Osteocyte (in vitro differentiated cells): ENCODE measurements around the gene TSC22D1. TPM values are rescaled to one million over a fixed set of nuclear protein-coding genes. Genes with fewer than 3 reads are reported as not detected.

Experiments
- DNase-seq: peaks from one replicate; pipeline ENCODE4 v3.0.0; 2021; ENCODE audit warnings: mixed read lengths; ENCODE audit not compliant: unreplicated experiment; ENCODE audit errors: extremely low spot score
- H3K27ac Mint-ChIP-seq: one replicate; pipeline ENCODE4 v1.8.0; 2021; ENCODE audit warnings: mild to moderate bottlenecking, mixed read lengths; ENCODE audit not compliant: unreplicated experiment
- H3K27me3 Mint-ChIP-seq: one replicate; pipeline ENCODE4 v1.8.0; 2021; ENCODE audit warnings: mixed read lengths; ENCODE audit not compliant: unreplicated experiment
- H3K36me3 Mint-ChIP-seq: one replicate; pipeline ENCODE4 v1.8.0; 2021; ENCODE audit warnings: mixed read lengths; ENCODE audit not compliant: unreplicated experiment
- H3K4me1 Mint-ChIP-seq: one replicate; pipeline ENCODE4 v1.8.0; 2021; ENCODE audit warnings: mixed read lengths; ENCODE audit not compliant: unreplicated experiment
- H3K4me3 Mint-ChIP-seq: one replicate; pipeline ENCODE4 v1.8.0; 2021; ENCODE audit warnings: mild to moderate bottlenecking, moderate library complexity, mixed read lengths; ENCODE audit not compliant: unreplicated experiment
- H3K9me3 Mint-ChIP-seq: one replicate; pipeline ENCODE4 v1.8.0; 2021; ENCODE audit warnings: mixed read lengths; ENCODE audit not compliant: unreplicated experiment
- total RNA-seq: library from RNA; stranded (reverse); gene quantifications from 2 replicates; pipeline ENCODE4 v1.2.1, GENCODE V29; 2021
- TF ChIP-seq, protein P1 (sequence below): fragments of 200-600 bp; sonication (generic); IDR thresholded peaks from 2 replicates; pipeline ENCODE4 v1.5.0; 2021; ENCODE audit warnings: antibody characterized with exemption, mild to moderate bottlenecking, moderate library complexity

The TSC22D1 gene
- total RNA-seq, 1 donor from 2014 or later, result 118 TPM

- TF ChIP-seq, protein P1, sequence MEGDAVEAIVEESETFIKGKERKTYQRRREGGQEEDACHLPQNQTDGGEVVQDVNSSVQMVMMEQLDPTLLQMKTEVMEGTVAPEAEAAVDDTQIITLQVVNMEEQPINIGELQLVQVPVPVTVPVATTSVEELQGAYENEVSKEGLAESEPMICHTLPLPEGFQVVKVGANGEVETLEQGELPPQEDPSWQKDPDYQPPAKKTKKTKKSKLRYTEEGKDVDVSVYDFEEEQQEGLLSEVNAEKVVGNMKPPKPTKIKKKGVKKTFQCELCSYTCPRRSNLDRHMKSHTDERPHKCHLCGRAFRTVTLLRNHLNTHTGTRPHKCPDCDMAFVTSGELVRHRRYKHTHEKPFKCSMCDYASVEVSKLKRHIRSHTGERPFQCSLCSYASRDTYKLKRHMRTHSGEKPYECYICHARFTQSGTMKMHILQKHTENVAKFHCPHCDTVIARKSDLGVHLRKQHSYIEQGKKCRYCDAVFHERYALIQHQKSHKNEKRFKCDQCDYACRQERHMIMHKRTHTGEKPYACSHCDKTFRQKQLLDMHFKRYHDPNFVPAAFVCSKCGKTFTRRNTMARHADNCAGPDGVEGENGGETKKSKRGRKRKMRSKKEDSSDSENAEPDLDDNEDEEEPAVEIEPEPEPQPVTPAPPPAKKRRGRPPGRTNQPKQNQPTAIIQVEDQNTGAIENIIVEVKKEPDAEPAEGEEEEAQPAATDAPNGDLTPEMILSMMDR, result no peak
- no peaks in the 10 kb centered on the region for H3K27me3 Mint-ChIP-seq
These were observed 30.0 kb downstream of the TSC22D1 start for GRCh38 chr13:44546164-44546563.

GRCh38 chr13:44543369-44543768, 32.8 kb downstream of the TSC22D1 start:
- TF ChIP-seq, protein P1, result no peak
- Mint-ChIP-seq H3K27ac (no peak overlapping the region), H3K4me1 (peaks cover 9% of the 10 kb centered on the region), H3K9me3 (no peaks in the 10 kb centered on the region), H3K36me3 (peaks cover 26% of the 10 kb centered on the region), H3K4me3 (no peak overlapping the region), H3K27me3 (no peaks in the 10 kb centered on the region)
- DNase-seq, result no peak

More at GRCh38 chr13:44546164-44546563, 30.0 kb downstream of the TSC22D1 start:
- H3K4me3 Mint-ChIP-seq, result no peak overlapping the region
- no peak overlapping the region for H3K27ac Mint-ChIP-seq
- no peaks in the 10 kb centered on the region for H3K9me3 Mint-ChIP-seq
- H3K4me1 Mint-ChIP-seq, result peaks cover 7% of the 10 kb centered on the region
- DNase-seq, result no peak
- peaks cover 6% of the 10 kb centered on the region for H3K36me3 Mint-ChIP-seq

DNA sequence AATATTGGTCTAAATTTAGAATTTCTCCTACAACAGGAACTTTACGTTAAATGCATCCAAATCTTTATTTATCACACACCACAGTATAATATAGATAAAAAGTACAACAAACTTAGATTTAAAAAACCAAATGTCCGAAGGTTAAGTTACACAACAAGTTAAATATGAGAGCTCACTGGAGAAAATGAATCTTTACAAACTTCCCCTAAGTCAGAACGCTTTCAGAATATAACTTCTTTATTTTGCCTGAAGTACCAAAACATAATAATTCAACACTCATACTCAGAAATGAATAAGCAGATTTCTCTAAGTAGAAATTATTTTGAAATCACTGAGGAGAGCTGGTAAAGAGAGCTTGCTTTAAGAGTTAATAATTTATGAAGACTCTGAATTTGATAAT, 33.8 kb downstream of the TSC22D1 start:
- no peak for DNase-seq
- no peak overlapping the region for H3K4me3 Mint-ChIP-seq
- no peak overlapping the region for H3K27ac Mint-ChIP-seq
- TF ChIP-seq, protein P1, result no peak
- no peaks in the 10 kb centered on the region for H3K27me3 Mint-ChIP-seq
- peaks cover 32% of the 10 kb centered on the region for H3K36me3 Mint-ChIP-seq
- H3K9me3 Mint-ChIP-seq, result no peaks in the 10 kb centered on the region
- peaks cover 9% of the 10 kb centered on the region for H3K4me1 Mint-ChIP-seq

DNA sequence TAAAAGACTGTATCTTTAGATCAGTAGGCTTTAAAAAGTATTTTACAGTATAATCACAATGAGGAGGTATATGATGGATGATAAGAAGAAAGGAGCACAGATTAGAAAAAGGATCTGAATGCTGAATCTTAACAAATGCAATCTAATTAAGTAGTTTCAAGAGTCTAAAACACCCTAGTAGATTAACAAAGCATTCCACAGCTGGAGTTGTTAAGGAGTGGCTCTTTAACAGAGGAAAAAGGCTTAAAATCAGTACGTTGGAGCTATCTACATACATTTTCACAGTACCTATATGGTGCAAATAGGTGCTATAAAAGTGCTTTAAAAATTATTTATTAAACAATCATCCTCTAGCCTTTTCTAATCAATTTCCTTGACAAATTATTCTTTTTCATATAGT, 34.5 kb downstream of the TSC22D1 start:
- TF ChIP-seq, protein P1, result no peak
- Mint-ChIP-seq H3K4me1 (peaks cover 9% of the 10 kb centered on the region), H3K9me3 (no peaks in the 10 kb centered on the region), H3K4me3 (no peak overlapping the region), H3K36me3 (peaks cover 34% of the 10 kb centered on the region), H3K27me3 (no peaks in the 10 kb centered on the region), H3K27ac (no peak overlapping the region)
- no peak for DNase-seq

- no peaks in the 10 kb centered on the region for H3K9me3 Mint-ChIP-seq
- TF ChIP-seq, protein P1, result no peak
- no peaks in the 10 kb centered on the region for H3K27me3 Mint-ChIP-seq
- peaks cover 38% of the 10 kb centered on the region for H3K36me3 Mint-ChIP-seq
- H3K4me3 Mint-ChIP-seq, result no peak overlapping the region
- DNase-seq, result no peak
- H3K4me1 Mint-ChIP-seq, result peaks cover 9% of the 10 kb centered on the region
- no peak overlapping the region for H3K27ac Mint-ChIP-seq
These were observed 35.2 kb downstream of the TSC22D1 start for GRCh38 chr13:44540761-44541434.
